Activated CD4-positive, alpha-beta T cell treated with anti-CD3 and anti-CD28 coated beads for 1 hour (primary cell): ENCODE results near the gene TOLLIP.
"Not testable (repeated sequence)": the region's sequence is repeated elsewhere in the genome, so short reads cannot be mapped to it uniquely, and the experiment has no call there.

ENCODE experiments used
- DNase-seq: peaks from one replicate; pipeline ENCODE4 v3.0.0-alpha.2; 2020

The TOLLIP gene

GRCh38 chr11:1260023-1260501, 49.4 kb downstream of the TOLLIP start:
- DNase-seq = no peak

DNA sequence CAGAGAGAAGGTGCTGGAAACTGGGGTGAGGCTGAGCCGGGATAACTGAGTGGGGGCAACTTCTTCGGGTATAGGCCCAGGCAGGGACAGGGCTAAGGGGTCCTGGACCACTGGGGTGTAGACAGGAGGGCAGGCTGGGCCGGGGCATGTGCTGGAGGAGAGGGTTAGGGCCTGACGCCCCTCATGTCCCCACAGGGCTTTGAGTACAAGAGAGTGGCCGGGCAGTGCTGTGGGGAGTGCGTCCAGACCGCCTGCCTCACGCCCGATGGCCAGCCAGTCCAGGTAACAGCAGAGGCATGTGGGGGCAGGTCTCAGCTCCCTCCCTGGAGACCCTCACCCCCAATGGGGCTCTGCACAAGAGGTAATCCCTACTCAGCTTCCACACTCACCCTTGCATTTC, 49.9 kb downstream of the TOLLIP start:
- DNase-seq = no peak

DNA sequence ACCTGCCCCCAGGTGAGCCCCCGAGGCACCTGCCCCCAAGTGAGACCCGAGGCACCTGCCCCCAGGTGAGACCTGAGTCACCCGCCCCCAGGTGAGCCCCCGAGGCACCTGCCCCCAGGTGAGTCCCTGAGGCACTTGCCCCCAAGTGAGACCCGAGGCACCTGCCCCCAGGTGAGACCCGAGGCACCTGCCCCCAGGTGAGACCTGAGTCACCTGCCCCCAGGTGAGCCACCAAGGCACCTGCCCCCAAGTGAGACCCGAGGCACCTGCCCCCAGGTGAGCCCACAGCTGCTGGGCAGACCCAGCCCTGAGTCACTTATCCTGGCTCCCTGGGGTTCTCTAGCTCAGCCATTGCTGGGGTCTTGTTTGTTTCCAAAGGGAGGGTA, 50.4 kb downstream of the TOLLIP start:
- DNase-seq = no peak

DNA sequence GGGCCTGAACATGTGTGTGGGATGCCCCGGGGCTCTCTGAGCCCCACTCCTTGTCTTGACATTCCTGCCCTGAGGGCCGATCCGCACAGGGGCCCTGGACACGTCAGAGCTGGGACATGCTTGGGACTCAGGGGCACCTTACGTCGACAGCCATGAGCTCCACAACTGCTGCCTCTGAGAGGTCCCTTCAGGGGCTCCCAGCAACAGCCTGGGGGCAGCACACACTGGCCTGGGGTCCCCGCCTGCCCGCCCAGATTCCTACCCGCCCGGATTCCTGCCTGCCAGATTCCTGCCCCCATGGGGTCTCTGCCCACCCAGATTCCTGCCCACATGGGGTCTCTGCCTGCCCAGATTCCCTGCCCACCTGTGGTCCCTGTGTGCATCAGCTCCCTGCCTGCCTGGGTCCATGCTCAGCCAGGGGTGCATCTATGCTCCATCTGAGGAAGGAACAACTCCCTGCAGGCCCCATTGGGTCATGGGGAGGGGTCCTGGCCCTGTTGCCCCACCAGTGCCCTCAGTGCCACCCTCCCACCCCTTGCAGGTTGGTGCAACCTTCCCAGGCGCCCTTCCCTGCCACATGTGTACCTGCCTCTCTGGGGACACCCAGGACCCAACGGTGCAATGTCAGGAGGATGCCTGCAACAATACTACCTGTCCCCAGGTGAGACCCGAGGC, 50.9 kb downstream of the TOLLIP start:
- DNase-seq = no peak

GRCh38 chr11:1257916-1258315, 51.5 kb downstream of the TOLLIP start:
- no peak for DNase-seq

- no peak for DNase-seq
Observed at GRCh38 chr11:1257366-1257765, 52.1 kb downstream of the TOLLIP start.

GRCh38 chr11:1256257-1257045, 53.0 kb downstream of the TOLLIP start:
- no peak for DNase-seq

- no peak for DNase-seq
Observed at GRCh38 chr11:1255151-1255550, 54.3 kb downstream of the TOLLIP start.

DNA sequence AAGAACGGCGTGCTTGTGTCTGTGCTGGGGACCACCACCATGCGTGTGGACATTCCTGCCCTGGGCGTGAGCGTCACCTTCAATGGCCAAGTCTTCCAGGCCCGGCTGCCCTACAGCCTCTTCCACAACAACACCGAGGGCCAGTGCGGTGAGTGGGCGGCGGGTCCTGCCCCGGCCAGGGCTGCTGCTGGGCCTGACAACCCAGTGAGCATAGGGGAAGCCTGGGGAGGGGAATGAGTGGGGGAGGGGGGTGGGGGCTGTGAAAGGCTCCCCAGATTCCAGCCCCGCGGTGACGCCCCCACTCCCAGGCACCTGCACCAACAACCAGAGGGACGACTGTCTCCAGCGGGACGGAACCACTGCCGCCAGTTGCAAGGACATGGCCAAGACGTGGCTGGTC, 54.7 kb downstream of the TOLLIP start:
- no peak for DNase-seq

DNA sequence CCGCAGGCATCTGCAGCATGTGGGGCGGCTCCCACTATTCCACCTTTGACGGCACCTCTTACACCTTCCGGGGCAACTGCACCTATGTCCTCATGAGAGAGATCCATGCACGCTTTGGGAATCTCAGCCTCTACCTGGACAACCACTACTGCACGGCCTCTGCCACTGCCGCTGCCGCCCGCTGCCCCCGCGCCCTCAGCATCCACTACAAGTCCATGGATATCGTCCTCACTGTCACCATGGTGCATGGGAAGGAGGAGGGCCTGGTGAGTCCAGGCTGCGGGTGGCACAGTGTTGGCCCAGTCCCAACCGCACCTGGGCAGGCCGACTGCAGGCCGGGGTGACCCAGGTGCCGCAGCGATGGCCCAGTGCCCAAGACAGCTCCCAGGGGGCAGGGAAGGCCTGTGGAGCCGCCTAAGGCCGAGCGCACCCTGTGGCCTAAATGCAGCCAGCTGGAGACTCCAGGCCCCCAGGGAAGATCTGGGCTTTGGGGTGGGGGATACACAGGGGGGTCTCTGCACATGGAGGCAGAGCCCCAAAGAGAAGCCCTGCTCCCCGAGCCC, 55.3 kb downstream of the TOLLIP start:
- no peak for DNase-seq

GRCh38 chr11:1253103-1253485, 56.3 kb downstream of the TOLLIP start:
- DNase-seq = no peak

- DNase-seq = no peak
Observed at GRCh38 chr11:1252371-1253102, 56.9 kb downstream of the TOLLIP start.

DNA sequence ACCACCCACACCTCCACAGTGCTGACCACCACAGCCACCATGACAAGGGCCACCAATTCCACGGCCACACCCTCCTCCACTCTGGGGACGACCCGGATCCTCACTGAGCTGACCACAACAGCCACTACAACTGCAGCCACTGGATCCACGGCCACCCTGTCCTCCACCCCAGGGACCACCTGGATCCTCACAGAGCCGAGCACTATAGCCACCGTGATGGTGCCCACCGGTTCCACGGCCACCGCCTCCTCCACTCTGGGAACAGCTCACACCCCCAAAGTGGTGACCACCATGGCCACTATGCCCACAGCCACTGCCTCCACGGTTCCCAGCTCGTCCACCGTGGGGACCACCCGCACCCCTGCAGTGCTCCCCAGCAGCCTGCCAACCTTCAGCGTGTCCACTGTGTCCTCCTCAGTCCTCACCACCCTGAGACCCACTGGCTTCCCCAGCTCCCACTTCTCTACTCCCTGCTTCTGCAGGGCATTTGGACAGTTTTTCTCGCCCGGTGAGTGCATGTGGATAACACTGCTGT, 58.1 kb downstream of the TOLLIP start:
- no peak for DNase-seq

DNA sequence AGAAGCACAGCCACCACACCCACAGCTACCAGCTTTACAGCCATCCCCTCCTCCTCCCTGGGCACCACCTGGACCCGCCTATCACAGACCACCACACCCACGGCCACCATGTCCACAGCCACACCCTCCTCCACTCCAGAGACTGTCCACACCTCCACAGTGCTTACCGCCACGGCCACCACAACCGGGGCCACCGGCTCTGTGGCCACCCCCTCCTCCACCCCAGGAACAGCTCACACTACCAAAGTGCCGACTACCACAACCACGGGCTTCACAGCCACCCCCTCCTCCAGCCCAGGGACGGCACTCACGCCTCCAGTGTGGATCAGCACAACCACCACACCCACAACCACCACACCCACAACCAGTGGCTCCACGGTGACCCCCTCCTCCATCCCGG, 59.0 kb downstream of the TOLLIP start:
- DNase-seq = not testable (repeated sequence)

GRCh38 chr11:1248951-1249350, 60.5 kb downstream of the TOLLIP start:
- DNase-seq = not testable (repeated sequence)

GRCh38 chr11:1247026-1247425, 62.4 kb downstream of the TOLLIP start:
- DNase-seq = not testable (repeated sequence)

GRCh38 chr11:1246301-1246700, 63.1 kb downstream of the TOLLIP start:
- not testable (repeated sequence) for DNase-seq

DNA sequence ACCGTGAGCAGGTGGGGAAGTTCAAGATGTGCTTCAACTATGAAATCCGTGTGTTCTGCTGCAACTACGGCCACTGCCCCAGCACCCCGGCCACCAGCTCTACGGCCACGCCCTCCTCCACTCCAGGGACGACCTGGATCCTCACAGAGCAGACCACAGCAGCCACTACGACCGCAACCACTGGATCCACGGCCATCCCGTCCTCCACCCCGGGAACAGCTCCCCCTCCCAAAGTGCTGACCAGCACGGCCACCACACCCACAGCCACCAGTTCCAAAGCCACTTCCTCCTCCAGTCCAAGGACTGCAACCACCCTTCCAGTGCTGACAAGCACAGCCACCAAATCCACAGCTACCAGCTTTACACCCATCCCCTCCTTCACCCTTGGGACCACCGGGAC, 63.7 kb downstream of the TOLLIP start:
- DNase-seq = not testable (repeated sequence)

DNA sequence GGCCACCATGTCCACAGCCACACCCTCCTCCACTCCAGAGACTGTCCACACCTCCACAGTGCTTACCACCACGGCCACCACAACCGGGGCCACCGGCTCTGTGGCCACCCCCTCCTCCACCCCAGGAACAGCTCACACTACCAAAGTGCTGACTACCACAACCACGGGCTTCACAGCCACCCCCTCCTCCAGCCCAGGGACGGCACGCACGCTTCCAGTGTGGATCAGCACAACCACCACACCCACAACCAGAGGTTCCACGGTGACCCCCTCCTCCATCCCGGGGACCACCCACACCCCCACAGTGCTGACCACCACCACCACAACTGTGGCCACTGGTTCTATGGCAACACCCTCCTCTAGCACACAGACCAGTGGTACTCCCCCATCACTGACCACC, 64.9 kb downstream of the TOLLIP start:
- DNase-seq = not testable (repeated sequence)

- not testable (repeated sequence) for DNase-seq
Observed at GRCh38 chr11:1243521-1243920, 65.9 kb downstream of the TOLLIP start.

DNA sequence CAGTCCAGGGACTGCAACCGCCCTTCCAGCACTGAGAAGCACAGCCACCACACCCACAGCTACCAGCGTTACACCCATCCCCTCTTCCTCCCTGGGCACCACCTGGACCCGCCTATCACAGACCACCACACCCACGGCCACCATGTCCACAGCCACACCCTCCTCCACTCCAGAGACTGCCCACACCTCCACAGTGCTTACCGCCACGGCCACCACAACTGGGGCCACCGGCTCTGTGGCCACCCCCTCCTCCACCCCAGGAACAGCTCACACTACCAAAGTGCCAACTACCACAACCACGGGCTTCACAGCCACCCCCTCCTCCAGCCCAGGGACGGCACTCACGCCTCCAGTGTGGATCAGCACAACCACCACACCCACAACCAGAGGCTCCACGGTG, 66.7 kb downstream of the TOLLIP start:
- DNase-seq = not testable (repeated sequence)

DNA sequence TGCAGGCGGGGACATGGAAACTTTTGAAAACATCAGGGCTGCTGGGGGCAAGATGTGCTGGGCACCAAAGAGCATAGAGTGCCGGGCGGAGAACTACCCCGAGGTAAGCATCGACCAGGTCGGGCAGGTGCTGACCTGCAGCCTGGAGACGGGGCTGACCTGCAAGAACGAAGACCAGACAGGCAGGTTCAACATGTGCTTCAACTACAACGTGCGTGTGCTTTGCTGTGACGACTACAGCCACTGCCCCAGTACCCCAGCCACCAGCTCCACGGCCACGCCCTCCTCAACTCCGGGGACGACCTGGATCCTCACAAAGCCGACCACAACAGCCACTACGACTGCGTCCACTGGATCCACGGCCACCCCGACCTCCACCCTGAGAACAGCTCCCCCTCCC, 67.1 kb downstream of the TOLLIP start:
- no peak for DNase-seq

GRCh38 chr11:1241706-1242105, 67.7 kb downstream of the TOLLIP start:
- DNase-seq = no peak
